Measurements from ENCODE around the gene ZSCAN10. TPM values are rescaled to one million over a fixed set of nuclear protein-coding genes. Genes with fewer than 3 reads are reported as not detected.

ZSCAN10 gene
- total and polyA plus RNA-seq, 2 experiments from 2014 or later: 217 to 519 TPM

DNA sequence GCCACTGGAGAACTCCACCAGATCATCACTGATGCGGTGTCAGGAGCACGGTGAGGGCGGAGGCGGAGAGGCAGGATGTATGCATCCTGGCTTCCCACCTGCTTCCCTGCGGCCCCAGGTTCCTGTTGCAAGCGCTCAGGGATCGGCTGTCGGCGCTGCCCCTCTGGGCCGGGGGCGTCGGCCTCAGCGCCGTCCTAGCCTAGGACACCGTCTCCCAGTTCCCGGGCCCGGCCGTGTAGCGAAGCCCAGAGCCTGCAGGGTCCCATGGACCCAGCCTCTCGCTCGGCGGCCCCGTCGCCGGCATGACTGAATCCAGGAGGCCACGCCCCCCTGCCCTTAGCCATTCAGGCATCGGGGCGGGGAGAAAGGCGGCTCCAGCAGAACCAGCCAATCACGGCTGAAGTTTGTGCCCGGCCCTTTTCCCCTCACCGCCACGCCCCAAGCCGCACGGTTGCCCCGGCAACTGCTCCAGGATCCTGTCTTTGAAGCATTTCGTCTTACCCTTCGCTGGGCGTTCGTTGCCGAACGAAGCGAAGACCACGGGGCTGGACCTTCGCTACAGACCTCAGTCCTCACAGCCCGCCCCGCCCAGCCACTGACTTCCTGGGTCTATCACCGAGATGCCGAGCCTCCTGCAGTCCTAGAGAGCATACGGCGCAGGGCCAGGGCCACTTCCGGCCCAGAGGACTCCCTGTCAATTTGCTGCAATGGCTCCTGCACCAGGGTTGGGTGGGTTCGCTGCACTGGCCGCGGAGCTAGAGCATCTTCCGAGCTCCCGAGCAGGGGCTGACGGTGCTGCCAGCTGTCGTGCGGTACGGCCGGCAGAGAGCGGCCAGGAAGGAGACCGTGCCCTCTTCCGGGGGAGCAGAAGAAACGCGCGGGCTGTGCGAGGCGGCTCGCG is 25.1 kb upstream of the ZSCAN10 start:
- H3K27me3 Mint-ChIP-seq (ENCODE audit: insufficient read depth, low read depth, poor library complexity): peaks cover 21% of the 10 kb centered on the region
- TF ChIP-seq NANOG (IDR thresholded peaks at IDR 0.05; ENCODE audit: borderline replicate concordance): no peak
- TF ChIP-seq, protein P1, sequence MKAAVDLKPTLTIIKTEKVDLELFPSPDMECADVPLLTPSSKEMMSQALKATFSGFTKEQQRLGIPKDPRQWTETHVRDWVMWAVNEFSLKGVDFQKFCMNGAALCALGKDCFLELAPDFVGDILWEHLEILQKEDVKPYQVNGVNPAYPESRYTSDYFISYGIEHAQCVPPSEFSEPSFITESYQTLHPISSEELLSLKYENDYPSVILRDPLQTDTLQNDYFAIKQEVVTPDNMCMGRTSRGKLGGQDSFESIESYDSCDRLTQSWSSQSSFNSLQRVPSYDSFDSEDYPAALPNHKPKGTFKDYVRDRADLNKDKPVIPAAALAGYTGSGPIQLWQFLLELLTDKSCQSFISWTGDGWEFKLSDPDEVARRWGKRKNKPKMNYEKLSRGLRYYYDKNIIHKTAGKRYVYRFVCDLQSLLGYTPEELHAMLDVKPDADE (IDR thresholded peaks at IDR 0.05): 0 out of 2 replicates have a peak, but pooled peaks have one; percentile 15
- TF ChIP-seq, protein P2, sequence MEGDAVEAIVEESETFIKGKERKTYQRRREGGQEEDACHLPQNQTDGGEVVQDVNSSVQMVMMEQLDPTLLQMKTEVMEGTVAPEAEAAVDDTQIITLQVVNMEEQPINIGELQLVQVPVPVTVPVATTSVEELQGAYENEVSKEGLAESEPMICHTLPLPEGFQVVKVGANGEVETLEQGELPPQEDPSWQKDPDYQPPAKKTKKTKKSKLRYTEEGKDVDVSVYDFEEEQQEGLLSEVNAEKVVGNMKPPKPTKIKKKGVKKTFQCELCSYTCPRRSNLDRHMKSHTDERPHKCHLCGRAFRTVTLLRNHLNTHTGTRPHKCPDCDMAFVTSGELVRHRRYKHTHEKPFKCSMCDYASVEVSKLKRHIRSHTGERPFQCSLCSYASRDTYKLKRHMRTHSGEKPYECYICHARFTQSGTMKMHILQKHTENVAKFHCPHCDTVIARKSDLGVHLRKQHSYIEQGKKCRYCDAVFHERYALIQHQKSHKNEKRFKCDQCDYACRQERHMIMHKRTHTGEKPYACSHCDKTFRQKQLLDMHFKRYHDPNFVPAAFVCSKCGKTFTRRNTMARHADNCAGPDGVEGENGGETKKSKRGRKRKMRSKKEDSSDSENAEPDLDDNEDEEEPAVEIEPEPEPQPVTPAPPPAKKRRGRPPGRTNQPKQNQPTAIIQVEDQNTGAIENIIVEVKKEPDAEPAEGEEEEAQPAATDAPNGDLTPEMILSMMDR (conservative IDR thresholded peaks at IDR 0.05; ENCODE audit: low read depth in 2 of 2): peak in 1 of 2 experiments; percentile 39; a peak in 3 of 4 replicates
- TF ChIP-seq EZH2 (IDR thresholded peaks at IDR 0.05; ENCODE audit: low read depth, unreplicated experiment): no peak
- TF ChIP-seq, protein P3, sequence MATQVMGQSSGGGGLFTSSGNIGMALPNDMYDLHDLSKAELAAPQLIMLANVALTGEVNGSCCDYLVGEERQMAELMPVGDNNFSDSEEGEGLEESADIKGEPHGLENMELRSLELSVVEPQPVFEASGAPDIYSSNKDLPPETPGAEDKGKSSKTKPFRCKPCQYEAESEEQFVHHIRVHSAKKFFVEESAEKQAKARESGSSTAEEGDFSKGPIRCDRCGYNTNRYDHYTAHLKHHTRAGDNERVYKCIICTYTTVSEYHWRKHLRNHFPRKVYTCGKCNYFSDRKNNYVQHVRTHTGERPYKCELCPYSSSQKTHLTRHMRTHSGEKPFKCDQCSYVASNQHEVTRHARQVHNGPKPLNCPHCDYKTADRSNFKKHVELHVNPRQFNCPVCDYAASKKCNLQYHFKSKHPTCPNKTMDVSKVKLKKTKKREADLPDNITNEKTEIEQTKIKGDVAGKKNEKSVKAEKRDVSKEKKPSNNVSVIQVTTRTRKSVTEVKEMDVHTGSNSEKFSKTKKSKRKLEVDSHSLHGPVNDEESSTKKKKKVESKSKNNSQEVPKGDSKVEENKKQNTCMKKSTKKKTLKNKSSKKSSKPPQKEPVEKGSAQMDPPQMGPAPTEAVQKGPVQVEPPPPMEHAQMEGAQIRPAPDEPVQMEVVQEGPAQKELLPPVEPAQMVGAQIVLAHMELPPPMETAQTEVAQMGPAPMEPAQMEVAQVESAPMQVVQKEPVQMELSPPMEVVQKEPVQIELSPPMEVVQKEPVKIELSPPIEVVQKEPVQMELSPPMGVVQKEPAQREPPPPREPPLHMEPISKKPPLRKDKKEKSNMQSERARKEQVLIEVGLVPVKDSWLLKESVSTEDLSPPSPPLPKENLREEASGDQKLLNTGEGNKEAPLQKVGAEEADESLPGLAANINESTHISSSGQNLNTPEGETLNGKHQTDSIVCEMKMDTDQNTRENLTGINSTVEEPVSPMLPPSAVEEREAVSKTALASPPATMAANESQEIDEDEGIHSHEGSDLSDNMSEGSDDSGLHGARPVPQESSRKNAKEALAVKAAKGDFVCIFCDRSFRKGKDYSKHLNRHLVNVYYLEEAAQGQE (IDR thresholded peaks at IDR 0.05; ENCODE audit: unreplicated experiment): no peak
- TF ChIP-seq, protein P4, sequence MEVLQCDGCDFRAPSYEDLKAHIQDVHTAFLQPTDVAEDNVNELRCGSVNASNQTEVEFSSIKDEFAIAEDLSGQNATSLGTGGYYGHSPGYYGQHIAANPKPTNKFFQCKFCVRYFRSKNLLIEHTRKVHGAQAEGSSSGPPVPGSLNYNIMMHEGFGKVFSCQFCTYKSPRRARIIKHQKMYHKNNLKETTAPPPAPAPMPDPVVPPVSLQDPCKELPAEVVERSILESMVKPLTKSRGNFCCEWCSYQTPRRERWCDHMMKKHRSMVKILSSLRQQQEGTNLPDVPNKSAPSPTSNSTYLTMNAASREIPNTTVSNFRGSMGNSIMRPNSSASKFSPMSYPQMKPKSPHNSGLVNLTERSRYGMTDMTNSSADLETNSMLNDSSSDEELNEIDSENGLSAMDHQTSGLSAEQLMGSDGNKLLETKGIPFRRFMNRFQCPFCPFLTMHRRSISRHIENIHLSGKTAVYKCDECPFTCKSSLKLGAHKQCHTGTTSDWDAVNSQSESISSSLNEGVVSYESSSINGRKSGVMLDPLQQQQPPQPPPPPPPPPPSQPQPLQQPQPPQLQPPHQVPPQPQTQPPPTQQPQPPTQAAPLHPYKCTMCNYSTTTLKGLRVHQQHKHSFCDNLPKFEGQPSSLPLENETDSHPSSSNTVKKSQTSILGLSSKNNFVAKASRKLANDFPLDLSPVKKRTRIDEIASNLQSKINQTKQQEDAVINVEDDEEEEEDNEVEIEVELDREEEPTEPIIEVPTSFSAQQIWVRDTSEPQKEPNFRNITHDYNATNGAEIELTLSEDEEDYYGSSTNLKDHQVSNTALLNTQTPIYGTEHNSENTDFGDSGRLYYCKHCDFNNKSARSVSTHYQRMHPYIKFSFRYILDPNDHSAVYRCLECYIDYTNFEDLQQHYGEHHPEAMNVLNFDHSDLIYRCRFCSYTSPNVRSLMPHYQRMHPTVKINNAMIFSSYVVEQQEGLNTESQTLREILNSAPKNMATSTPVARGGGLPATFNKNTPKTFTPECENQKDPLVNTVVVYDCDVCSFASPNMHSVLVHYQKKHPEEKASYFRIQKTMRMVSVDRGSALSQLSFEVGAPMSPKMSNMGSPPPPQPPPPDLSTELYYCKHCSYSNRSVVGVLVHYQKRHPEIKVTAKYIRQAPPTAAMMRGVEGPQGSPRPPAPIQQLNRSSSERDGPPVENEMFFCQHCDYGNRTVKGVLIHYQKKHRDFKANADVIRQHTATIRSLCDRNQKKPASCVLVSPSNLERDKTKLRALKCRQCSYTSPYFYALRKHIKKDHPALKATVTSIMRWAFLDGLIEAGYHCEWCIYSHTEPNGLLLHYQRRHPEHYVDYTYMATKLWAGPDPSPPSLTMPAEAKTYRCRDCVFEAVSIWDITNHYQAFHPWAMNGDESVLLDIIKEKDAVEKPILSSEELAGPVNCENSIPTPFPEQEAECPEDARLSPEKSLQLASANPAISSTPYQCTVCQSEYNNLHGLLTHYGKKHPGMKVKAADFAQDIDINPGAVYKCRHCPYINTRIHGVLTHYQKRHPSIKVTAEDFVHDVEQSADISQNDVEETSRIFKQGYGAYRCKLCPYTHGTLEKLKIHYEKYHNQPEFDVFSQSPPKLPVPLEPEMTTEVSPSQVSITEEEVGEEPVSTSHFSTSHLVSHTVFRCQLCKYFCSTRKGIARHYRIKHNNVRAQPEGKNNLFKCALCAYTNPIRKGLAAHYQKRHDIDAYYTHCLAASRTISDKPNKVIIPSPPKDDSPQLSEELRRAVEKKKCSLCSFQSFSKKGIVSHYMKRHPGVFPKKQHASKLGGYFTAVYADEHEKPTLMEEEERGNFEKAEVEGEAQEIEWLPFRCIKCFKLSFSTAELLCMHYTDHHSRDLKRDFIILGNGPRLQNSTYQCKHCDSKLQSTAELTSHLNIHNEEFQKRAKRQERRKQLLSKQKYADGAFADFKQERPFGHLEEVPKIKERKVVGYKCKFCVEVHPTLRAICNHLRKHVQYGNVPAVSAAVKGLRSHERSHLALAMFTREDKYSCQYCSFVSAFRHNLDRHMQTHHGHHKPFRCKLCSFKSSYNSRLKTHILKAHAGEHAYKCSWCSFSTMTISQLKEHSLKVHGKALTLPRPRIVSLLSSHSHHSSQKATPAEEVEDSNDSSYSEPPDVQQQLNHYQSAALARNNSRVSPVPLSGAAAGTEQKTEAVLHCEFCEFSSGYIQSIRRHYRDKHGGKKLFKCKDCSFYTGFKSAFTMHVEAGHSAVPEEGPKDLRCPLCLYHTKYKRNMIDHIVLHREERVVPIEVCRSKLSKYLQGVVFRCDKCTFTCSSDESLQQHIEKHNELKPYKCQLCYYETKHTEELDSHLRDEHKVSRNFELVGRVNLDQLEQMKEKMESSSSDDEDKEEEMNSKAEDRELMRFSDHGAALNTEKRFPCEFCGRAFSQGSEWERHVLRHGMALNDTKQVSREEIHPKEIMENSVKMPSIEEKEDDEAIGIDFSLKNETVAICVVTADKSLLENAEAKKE (CRISPR knock-in tag; IDR thresholded peaks at IDR 0.05): no peak
- no peak for TF ChIP-seq ZNF114 (CRISPR knock-in tag; IDR thresholded peaks at IDR 0.05)
- TF ChIP-seq JUNB (IDR thresholded peaks at IDR 0.05; ENCODE audit: unreplicated experiment): no peak
- no peak for TF ChIP-seq STAT1 (IDR thresholded peaks at IDR 0.05; ENCODE audit: unreplicated experiment)
- peak; percentile 73 for TF ChIP-seq POLR2AphosphoS5 (IDR thresholded peaks at IDR 0.05; ENCODE audit: low read depth)
- TF ChIP-seq EZH2phosphoT487 (IDR thresholded peaks at IDR 0.05; ENCODE audit: unreplicated experiment): no peak
- peak; percentile 76 for TF ChIP-seq CREB1 (CRISPR knock-in tag; IDR thresholded peaks at IDR 0.05; ENCODE audit: low read depth)
- no peak for TF ChIP-seq ZNF331 (CRISPR knock-in tag; IDR thresholded peaks at IDR 0.05; ENCODE audit: low read depth)
- peak; percentile 99 for DNase-seq (ENCODE audit: low spot score)

More for the DNA sequence above, 25.1 kb upstream of the ZSCAN10 start:
- Mint-ChIP-seq H3K4me3 (peak overlapping the region; percentile 91), H3K4me1 (peaks cover 41% of the 10 kb centered on the region), H3K27ac (peak overlapping the region; percentile 83), H3K36me3 (ENCODE audit: low read depth) (peaks cover 29% of the 10 kb centered on the region), H3K9me3 (peaks cover 2% of the 10 kb centered on the region; the same call in 2 of the 3 replicates)
- H4K20me1 ChIP-seq (replicated peaks; ENCODE audit: insufficient read depth): peaks cover 10% of the 10 kb centered on the region; the same call in 1 of the 2 replicates
- peak overlapping the region; percentile 97 for H3K4me2 ChIP-seq
- peak overlapping the region; percentile 83 for H3K4me3 ChIP-seq
- peaks cover 39% of the 10 kb centered on the region for H3K4me1 ChIP-seq (ENCODE audit: insufficient read depth)
- peak overlapping the region; percentile 90 for H2AFZ ChIP-seq
- H3K9me2 ChIP-seq (ENCODE audit: insufficient read depth): no peaks in the 10 kb centered on the region
- peak; percentile 89 for ATAC-seq
- H3K27ac ChIP-seq (ENCODE audit: low read depth): peak overlapping the region; percentile 87
- no peaks in the 10 kb centered on the region for H3K27me3 ChIP-seq (ENCODE audit: insufficient read depth)
- H3K36me3 ChIP-seq (ENCODE audit: insufficient read depth): peaks cover 6% of the 10 kb centered on the region; the same call in 1 of the 2 replicates
- H3K79me2 ChIP-seq (replicated peaks; ENCODE audit: insufficient read depth): no peaks in the 10 kb centered on the region
- H3F3A ChIP-seq (replicated peaks; ENCODE audit: low read depth): peaks cover 50% of the 10 kb centered on the region

All from GM23338 (cell line).